Body of pancreas (tissue), 4 donors: ENCODE results near the gene ATXN1.

Source experiments
- POLR2A ChIP-seq, 3 donors: fragments of 450-650 bp; IDR thresholded peaks; one replicate each; pipeline ENCODE4 v1.6.1; 2016; ENCODE audit warnings: antibody characterized with exemption in 3 of 3, mild to moderate bottlenecking in 2 of 3
- TF ChIP-seq, protein P1 (sequence below), 7 experiments: fragments of 450-650 bp in 4 of 7; fragments of 200-600 bp in 3 of 7; sonication (generic) in 3 of 7; IDR thresholded peaks; one replicate each; pipeline ENCODE4 v1.5.1; 2016 to 2019; ENCODE audit warnings: antibody characterized with exemption in 7 of 7

DNA sequence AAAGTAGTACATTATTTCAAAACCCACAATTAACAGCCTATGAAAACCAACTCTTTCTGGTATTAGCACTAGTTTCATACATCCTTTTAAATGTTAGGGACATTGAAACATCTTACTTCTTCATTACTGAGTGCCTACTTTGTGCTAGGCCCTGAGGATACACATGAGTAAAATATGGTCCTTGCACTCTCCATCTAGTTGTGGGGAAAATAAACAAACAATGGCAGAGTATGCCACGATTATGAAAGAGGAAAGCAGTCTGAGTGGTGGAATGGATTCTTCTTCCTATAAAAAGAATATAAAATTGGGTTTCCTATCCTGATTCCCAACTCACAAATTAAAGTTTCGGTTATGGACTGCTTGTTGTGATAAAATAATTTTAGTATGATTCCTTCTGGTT, 84.9 kb downstream of the ATXN1 start:
- TF ChIP-seq, protein P1, sequence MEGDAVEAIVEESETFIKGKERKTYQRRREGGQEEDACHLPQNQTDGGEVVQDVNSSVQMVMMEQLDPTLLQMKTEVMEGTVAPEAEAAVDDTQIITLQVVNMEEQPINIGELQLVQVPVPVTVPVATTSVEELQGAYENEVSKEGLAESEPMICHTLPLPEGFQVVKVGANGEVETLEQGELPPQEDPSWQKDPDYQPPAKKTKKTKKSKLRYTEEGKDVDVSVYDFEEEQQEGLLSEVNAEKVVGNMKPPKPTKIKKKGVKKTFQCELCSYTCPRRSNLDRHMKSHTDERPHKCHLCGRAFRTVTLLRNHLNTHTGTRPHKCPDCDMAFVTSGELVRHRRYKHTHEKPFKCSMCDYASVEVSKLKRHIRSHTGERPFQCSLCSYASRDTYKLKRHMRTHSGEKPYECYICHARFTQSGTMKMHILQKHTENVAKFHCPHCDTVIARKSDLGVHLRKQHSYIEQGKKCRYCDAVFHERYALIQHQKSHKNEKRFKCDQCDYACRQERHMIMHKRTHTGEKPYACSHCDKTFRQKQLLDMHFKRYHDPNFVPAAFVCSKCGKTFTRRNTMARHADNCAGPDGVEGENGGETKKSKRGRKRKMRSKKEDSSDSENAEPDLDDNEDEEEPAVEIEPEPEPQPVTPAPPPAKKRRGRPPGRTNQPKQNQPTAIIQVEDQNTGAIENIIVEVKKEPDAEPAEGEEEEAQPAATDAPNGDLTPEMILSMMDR (IDR thresholded peaks at IDR 0.05): no peak
- TF ChIP-seq POLR2A (IDR thresholded peaks at IDR 0.05): no peak
